Adrenal gland (tissue), 5 donors: ENCODE data around the gene HJV.

Experiments used
- CTCF ChIP-seq, 6 experiments: fragments of 450-650 bp in 4 of 6; fragments of 200-600 bp in 2 of 6; sonication (generic) in 1 of 6; IDR thresholded peaks; 1 replicate in 5 of 6; 2 replicates in 1 of 6; pipeline versions ENCODE4 v1.5.1 to v1.8.0; 2016 to 2021; ENCODE audit warnings: antibody characterized with exemption in 6 of 6, mild to moderate bottlenecking in 2 of 6, moderate library complexity in 1 of 6
- POLR2A ChIP-seq, 2 donors: fragments of 450-650 bp; IDR thresholded peaks; one replicate each; pipeline ENCODE4 v1.6.1; 2017; ENCODE audit warnings: antibody characterized with exemption in 2 of 2, mild to moderate bottlenecking in 2 of 2, moderate library complexity in 1 of 2
- donor health status: DM: no; HTN: no; CAD: no.

GRCh38 chr1:145983206-145983675 is 38.3 kb downstream of the HJV start:
- TF ChIP-seq CTCF (IDR thresholded peaks at IDR 0.05), result no peak
- TF ChIP-seq POLR2A (IDR thresholded peaks at IDR 0.05), result no peak
